Activated T-helper 1 cell treated with anti-CD3 and anti-CD28 coated beads, Interleukin-12 subunit alpha, Interleukin-12 subunit beta, Interleukin-2, Interleukin-4 antibody, amounts not matched to agents 30 ng/mL and 10 ng/mL and 1 ng/mL, durations not matched to agents 14 hours and 24 hours and 36 hours (primary cell): ENCODE data around the gene KIAA1755. TPM values are rescaled to one million over a fixed set of nuclear protein-coding genes. Genes with fewer than 3 reads are reported as not detected.

ENCODE experiments used
- total RNA-seq: library from RNA; stranded (reverse); gene quantifications from 2 replicates; pipeline ENCODE4 v1.2.3, GENCODE V29; 2022

Gene KIAA1755
- total RNA-seq, 1 donor from 2014 or later, result not detected

Other genes with a start within 250 kb of the KIAA1755 start
- gene TTI1, start 227.3 kb downstream of the KIAA1755 start, total RNA-seq, result 41.7 and 43.1 TPM in 2 replicates
- gene RPRD1B, start 227.0 kb downstream of the KIAA1755 start, total RNA-seq, result 48.8 and 49.7 TPM in 2 replicates
- not detected in 2 replicates for gene TGM2, start 95.5 kb downstream of the KIAA1755 start, total RNA-seq
- not detected in 2 replicates for gene BPI, start 43.4 kb upstream of the KIAA1755 start, total RNA-seq
- gene LBP, start 85.7 kb upstream of the KIAA1755 start, total RNA-seq, result not detected in 2 replicates
- gene SNHG17, start 174.6 kb upstream of the KIAA1755 start, total RNA-seq, result 89.8 and 104 TPM in 2 replicates
- 31.0 and 32.4 TPM in 2 replicates for gene RALGAPB, start 212.1 kb upstream of the KIAA1755 start, total RNA-seq